Measurements from ENCODE around the gene MUTYH. TPM values are rescaled to one million over a fixed set of nuclear protein-coding genes. Genes with fewer than 3 reads are reported as not detected.

Gene MUTYH
- total and polyA plus RNA-seq, 9 of the 15 experiments (the other 6 are each of a cell fraction or from before 2014, with no cell fraction given), result 3.4 to 53.5 (median 29.0) TPM

DNA sequence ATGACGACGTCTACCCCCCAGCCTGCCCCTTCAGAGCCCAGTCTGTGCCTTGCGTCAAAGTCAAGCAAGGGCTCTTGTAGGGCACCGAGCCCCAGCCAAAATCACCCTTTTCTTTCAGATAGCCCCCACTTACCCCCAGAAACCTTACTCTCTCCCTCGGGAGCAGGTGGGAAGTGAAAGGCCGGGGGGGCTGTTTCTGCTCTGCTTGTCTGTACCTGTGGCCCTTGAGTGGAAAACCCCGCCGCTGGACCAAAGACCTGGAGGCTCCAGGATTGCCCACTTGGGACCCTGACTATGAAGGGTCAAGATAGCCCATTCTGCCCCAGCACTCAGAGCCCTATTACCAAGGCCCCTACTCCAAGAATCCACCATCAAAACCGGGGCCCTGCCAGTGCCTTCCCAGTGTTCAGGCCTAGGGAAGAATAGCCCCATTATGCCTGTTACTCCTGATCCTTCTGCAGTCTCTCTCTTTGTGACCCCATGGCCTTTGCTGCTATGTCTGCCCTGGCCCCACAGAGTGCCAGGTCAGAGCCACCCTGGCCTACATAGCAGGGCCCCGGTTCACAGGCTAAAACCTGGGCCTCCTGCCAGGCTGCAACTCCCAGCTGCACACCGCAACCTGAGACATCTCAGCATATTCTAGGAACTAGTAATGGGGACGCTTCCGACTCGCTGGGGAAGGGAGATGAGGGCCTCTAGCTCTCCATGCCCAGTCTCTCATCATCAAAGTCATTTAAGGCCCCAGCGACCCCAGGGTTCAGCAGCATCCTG lies 35.7 kb downstream of the MUTYH start (continued):
- TF ChIP-seq, protein P1, sequence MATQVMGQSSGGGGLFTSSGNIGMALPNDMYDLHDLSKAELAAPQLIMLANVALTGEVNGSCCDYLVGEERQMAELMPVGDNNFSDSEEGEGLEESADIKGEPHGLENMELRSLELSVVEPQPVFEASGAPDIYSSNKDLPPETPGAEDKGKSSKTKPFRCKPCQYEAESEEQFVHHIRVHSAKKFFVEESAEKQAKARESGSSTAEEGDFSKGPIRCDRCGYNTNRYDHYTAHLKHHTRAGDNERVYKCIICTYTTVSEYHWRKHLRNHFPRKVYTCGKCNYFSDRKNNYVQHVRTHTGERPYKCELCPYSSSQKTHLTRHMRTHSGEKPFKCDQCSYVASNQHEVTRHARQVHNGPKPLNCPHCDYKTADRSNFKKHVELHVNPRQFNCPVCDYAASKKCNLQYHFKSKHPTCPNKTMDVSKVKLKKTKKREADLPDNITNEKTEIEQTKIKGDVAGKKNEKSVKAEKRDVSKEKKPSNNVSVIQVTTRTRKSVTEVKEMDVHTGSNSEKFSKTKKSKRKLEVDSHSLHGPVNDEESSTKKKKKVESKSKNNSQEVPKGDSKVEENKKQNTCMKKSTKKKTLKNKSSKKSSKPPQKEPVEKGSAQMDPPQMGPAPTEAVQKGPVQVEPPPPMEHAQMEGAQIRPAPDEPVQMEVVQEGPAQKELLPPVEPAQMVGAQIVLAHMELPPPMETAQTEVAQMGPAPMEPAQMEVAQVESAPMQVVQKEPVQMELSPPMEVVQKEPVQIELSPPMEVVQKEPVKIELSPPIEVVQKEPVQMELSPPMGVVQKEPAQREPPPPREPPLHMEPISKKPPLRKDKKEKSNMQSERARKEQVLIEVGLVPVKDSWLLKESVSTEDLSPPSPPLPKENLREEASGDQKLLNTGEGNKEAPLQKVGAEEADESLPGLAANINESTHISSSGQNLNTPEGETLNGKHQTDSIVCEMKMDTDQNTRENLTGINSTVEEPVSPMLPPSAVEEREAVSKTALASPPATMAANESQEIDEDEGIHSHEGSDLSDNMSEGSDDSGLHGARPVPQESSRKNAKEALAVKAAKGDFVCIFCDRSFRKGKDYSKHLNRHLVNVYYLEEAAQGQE (IDR thresholded peaks at IDR 0.05; ENCODE audit: borderline replicate concordance), result no peak
- TF ChIP-seq, protein P1 (CRISPR knock-in tag; IDR thresholded peaks at IDR 0.05; ENCODE audit: low read depth), result no peak
- TF ChIP-seq NFYB (IDR thresholded peaks at IDR 0.05; ENCODE audit: extremely low read depth, insufficient read length) (no peak), MCM3 (IDR thresholded peaks at IDR 0.05) (no peak), FOS (IDR thresholded peaks at IDR 0.05; ENCODE audit: extremely low read depth, insufficient read length) (no peak), SREBF2 (CRISPR knock-in tag; IDR thresholded peaks at IDR 0.05) (no peak), SP1 (CRISPR knock-in tag; IDR thresholded peaks at IDR 0.05) (no peak), HMGN3 (IDR thresholded peaks at IDR 0.05; ENCODE audit: borderline replicate concordance, extremely low read depth, insufficient read length, low read depth, low read length) (no peak), CHD1 (IDR thresholded peaks at IDR 0.05; ENCODE audit: low read length) (peak; percentile 8), TCF3 (CRISPR knock-in tag; IDR thresholded peaks at IDR 0.05) (peak; percentile 4; the same call in 1 of the 2 replicates), TEAD1 (CRISPR knock-in tag; IDR thresholded peaks at IDR 0.05) (no peak), ZNF253 (CRISPR knock-in tag; conservative IDR thresholded peaks at IDR 0.05) (no peak), MCM2 (IDR thresholded peaks at IDR 0.05; ENCODE audit: low read depth) (no peak), SRF (CRISPR knock-in tag; IDR thresholded peaks at IDR 0.05) (0 out of 4 replicates have a peak, but pooled peaks of 1 of the 2 experiments have one; percentile 16)
- TF ChIP-seq, protein P2, sequence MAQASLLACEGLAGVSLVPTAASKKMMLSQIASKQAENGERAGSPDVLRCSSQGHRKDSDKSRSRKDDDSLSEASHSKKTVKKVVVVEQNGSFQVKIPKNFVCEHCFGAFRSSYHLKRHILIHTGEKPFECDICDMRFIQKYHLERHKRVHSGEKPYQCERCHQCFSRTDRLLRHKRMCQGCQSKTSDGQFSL (CRISPR knock-in tag; IDR thresholded peaks at IDR 0.05), result 0 out of 2 replicates have a peak, but pooled peaks have one; percentile 10
- TF ChIP-seq, protein P2 (tag; IDR thresholded peaks at IDR 0.05), result no peak
- TF ChIP-seq, protein P3, sequence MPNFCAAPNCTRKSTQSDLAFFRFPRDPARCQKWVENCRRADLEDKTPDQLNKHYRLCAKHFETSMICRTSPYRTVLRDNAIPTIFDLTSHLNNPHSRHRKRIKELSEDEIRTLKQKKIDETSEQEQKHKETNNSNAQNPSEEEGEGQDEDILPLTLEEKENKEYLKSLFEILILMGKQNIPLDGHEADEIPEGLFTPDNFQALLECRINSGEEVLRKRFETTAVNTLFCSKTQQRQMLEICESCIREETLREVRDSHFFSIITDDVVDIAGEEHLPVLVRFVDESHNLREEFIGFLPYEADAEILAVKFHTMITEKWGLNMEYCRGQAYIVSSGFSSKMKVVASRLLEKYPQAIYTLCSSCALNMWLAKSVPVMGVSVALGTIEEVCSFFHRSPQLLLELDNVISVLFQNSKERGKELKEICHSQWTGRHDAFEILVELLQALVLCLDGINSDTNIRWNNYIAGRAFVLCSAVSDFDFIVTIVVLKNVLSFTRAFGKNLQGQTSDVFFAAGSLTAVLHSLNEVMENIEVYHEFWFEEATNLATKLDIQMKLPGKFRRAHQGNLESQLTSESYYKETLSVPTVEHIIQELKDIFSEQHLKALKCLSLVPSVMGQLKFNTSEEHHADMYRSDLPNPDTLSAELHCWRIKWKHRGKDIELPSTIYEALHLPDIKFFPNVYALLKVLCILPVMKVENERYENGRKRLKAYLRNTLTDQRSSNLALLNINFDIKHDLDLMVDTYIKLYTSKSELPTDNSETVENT (CRISPR knock-in tag; IDR thresholded peaks at IDR 0.05), result 0 out of 2 replicates have a peak, but pooled peaks have one; percentile 30

All from K562 (cell line).